GM10248 (cell line): ENCODE results near the gene ATAD1.
"Not testable (repeated sequence)": the region's sequence is repeated elsewhere in the genome, so short reads cannot be mapped to it uniquely, and the experiment has no call there.

Experiments
- CTCF ChIA-PET: fragments of 300-600 bp; sonication (Branson Sonifier 250); formaldehyde crosslinking; extraction: SDS; loops from one replicate; lab custom pipeline; 2021; ENCODE audit warnings: antibody characterized with exemption; lab: Yijun Ruan, JAX
- POLR2A ChIA-PET: fragments of 350-650 bp; sonication (Branson Sonifier 250); formaldehyde crosslinking; extraction: SDS; loops from one replicate; lab custom pipeline; 2020; ENCODE audit warnings: antibody characterized with exemption; lab: Yijun Ruan, JAX
- DNase-seq: peaks from one replicate; pipeline ENCODE4 v3.0.0; 2012; ENCODE audit errors: extremely low spot score
- CTCF ChIP-seq: IDR thresholded peaks from 2 replicates; pipeline ENCODE4 v1.5.1; 2012; ENCODE audit warnings: mild to moderate bottlenecking, low read depth; ENCODE audit errors: extremely low read depth, missing control alignments, control extremely low read depth

The ATAD1 gene

GRCh38 chr10:87753995-87754866, 63.8 kb downstream of the ATAD1 start:
- CTCF ChIA-PET, result no interaction called here
- DNase-seq, result no peak
- TF ChIP-seq CTCF, result no peak
- POLR2A ChIA-PET, result no interaction called here

- ChIA-PET POLR2A (no interaction called here), CTCF (interaction anchor here (1.4 kb wide), 1 partner anchor 18 kb away, joined by 9 read pairs; no protein-coding TSS in a partner anchor)
- DNase-seq, result no peak
- TF ChIP-seq CTCF, result no peak
Measured at GRCh38 chr10:87752566-87752965, 65.5 kb downstream of the ATAD1 start.

GRCh38 chr10:87751274-87751673, 66.8 kb downstream of the ATAD1 start:
- ChIA-PET POLR2A (no interaction called here), CTCF (interaction anchor here (0.7 to 2.5 kb wide), 9 partner anchors 9 to 218 kb away, joined by 3 to 12 read pairs (median 4); no protein-coding TSS in a partner anchor)
- no peak for DNase-seq
- TF ChIP-seq CTCF, result no peak

- no peak for TF ChIP-seq CTCF
- no peak for DNase-seq
- POLR2A ChIA-PET, result no interaction called here
- CTCF ChIA-PET, result interaction anchor here (0.7 to 3.0 kb wide), 11 partner anchors 9 to 93 kb away, joined by 3 to 24 read pairs (median 4); no protein-coding TSS in a partner anchor
Measured at GRCh38 chr10:87750817-87751216, 67.2 kb downstream of the ATAD1 start.

- POLR2A ChIA-PET, result no interaction called here
- CTCF ChIA-PET, result interaction anchor here (0.7 to 3.0 kb wide), 9 partner anchors 9 to 93 kb away, joined by 3 to 24 read pairs (median 4); no protein-coding TSS in a partner anchor
- DNase-seq, result no peak
- no peak for TF ChIP-seq CTCF
Measured at GRCh38 chr10:87750001-87750671, 67.9 kb downstream of the ATAD1 start.

GRCh38 chr10:87748244-87748643, 69.8 kb downstream of the ATAD1 start:
- CTCF ChIA-PET, result interaction anchor here (3.0 kb wide), 1 partner anchor 14 kb away, joined by 24 read pairs; no protein-coding TSS in a partner anchor
- POLR2A ChIA-PET, DNase-seq: not testable (repeated sequence)
